Suprapubic skin (tissue), 3 donors: ENCODE data around the gene C14orf132.

Experiments used
- CTCF ChIP-seq, 2 donors: fragments of 200-600 bp in 1 of 2; fragments of 450-650 bp in 1 of 2; sonication (generic) in 1 of 2; IDR thresholded peaks; one replicate each; pipeline ENCODE4 v1.5.1; 2016 to 2019; ENCODE audit warnings: antibody characterized with exemption in 2 of 2, mild to moderate bottlenecking in 1 of 2, moderate library complexity in 1 of 2
- POLR2AphosphoS5 ChIP-seq, 3 donors: sonication (generic); formaldehyde crosslinking; IDR thresholded peaks; one replicate each; pipeline ENCODE4 v1.6.1; 2017; ENCODE audit warnings: antibody characterized with exemption in 3 of 3

- TF ChIP-seq CTCF (IDR thresholded peaks at IDR 0.05) (no peak), POLR2AphosphoS5 (IDR thresholded peaks at IDR 0.05) (no peak)
These were observed 7.5 kb downstream of the C14orf132 start for GRCh38 chr14:96046630-96047029.
